NCI-H2029 treated with DMSO at 0.1 percent for 48 hours (cell line): ENCODE results near the gene NRSN2.
"Not testable (repeated sequence)": the region's sequence is repeated elsewhere in the genome, so short reads cannot be mapped to it uniquely, and the experiment has no call there.

ENCODE experiments used
- DNase-seq: peaks from one replicate; lab custom pipeline; 2025; lab: John Stamatoyannopoulos, UW

Gene NRSN2

DNA sequence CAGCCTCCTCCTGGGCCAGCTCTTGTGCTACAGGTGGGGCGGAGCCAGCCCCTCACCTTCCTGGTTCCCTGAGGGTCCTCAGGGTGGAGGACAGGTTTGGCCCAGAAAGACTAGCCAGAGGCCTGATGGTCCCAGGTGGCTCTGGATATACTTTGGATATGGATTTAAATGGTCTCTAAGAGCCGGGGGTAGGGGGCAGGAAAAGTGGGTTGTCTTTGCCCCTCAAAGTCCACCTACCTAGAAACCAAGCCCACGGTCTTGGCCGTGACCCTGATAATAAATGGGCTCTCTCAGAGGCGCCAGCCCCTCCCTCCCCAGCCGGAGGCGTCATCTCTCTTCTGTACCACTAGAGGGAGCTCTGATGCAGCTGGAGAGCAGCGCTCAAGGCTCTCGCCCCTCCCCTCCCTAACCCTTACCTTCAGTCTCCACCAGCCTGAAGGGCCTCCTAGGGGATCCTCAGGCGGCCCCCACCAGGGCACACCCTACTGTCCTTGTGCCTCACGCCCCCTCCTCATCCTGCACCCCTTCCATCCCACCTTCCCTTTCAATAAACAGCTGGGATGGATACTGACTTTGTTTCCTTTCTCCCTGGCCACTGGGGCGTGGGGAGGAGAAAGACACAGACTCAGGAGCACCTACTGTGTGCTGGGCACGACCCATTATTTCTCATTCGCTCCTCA is 7.5 kb downstream of the NRSN2 start:
- peak; percentile 64 for DNase-seq

DNA sequence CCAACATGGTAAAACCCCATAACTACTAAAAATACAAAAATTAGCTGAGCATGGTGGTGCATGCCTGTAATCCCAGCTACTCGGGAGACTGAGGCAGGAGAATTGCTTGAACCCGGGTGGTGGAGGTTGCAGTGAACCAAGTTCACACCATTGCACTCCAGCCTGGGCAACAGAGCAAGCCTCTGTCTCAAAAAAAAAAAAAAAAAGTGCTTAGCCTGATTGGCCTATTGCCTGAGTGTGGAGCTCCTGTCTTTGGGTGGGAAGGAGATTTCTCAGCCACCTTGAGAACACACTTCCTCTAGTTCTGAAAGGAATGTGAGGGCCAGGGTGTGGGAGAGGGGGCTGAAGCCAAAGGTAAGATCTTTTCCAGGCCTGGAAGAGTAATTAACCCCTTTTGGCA is 9.2 kb downstream of the NRSN2 start:
- DNase-seq, result not testable (repeated sequence)

DNA sequence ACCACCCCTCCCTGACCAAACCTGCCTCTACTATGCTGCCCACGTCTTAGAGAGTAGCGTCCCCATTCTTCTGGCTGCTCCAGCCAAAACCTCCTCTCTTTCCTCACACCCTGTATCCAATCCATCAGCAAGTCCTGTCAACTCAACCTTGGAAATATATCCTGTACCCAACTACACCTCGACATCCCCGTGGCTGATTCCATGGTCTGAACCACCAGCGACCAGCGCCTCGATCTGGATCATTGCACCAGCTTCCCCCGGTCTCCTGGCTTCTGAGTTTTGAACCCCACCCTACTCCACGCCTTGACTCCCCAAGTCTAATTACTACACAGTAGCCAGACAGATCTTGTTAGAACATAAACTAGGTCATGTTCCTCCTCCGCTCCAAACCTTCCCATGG is 9.8 kb downstream of the NRSN2 start:
- no peak for DNase-seq

DNA sequence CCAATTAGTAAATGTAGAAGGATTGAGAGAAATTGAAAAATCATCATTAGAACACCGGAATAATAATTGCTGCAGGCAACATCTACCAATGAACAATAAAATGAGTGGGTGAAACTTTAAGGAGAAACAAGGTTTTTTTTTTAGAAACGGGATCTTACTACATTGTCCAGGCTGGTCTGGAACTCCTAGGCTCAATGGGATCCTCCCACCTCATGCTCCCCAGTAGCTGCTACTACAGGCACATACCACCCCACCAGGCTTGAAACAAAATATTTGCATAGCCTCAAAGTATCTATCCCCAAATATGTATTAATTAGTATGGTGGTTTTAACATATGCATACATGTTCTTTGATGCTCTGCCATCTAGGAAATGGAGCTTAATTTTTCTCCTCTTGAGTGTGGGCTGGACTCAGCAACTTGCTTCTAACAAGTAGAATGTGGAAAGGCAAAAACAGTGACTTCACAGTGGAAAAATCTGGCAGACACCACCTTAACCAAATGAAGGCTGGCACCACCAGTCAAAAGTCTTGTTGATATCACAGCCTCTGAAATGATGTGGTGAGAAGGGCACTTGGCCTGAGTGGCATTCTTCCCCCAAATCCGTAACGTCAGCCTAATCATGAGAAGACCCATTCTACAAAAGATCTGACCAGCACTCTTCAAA is 12.1 kb downstream of the NRSN2 start:
- no peak for DNase-seq

DNA sequence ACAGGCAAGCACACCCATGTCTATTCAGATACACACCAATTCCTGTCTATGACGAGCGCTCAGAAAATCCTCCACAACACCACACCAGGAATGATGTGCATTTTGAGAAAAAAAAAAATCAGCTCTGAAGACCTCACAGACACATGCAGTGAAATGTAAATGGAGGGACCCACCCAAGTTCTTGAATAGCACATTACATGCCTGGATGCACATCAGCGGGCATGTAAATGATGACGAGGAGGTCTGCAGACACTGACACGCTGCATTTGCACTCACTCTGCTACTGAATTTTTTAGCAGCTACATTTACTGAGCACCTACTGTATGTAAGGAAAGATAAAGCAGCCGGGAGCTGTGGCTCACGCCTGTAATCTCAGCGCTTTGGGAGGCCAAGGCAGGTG is 14.7 kb downstream of the NRSN2 start:
- DNase-seq, result no peak

DNA sequence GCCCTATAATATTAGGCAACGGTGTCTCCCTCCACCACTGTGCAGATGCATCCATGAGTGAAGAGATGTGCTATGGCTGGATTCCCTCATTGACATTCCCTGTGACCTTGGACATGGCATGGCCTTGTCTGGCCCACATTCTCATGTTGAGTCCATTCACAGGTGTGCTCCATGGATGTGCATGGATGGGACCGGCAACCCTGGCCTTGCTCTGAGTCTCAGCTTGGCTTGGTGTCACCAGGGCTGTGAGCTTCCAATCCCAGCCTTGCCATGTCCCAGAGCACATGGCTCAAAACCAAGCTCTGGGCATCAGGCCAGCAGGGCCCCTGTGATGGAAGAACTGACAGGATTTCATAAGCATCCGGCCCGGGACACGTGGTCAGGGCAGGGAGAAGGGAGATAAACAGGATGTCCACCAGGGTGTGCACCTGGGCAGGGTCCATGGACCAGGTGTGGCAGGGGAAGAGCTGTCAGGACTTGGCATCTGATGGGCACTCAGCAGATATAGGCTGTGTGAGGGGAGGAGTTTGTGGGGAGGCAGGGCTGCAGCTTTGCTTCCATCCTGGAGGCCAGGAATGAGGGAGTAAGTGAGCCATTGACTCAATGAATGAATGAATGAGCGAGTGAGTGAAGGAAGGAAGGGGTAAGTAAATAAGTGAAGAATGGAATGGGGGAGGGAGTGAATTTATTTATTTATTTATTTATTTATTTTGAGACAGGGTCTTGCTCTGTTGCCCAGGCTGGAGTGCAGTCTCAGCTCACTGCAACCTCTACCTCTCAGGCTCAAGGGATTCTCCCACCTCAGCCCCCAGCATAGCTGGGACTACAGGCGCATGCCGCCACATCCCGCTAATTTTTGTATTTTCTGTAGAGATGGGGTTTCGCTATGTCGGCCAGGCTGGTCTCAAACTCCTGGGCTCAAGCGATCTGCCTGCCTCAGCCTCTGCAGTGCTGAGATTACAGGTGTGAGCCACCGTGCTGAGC is 15.7 kb downstream of the NRSN2 start:
- peak; percentile 90 for DNase-seq

DNA sequence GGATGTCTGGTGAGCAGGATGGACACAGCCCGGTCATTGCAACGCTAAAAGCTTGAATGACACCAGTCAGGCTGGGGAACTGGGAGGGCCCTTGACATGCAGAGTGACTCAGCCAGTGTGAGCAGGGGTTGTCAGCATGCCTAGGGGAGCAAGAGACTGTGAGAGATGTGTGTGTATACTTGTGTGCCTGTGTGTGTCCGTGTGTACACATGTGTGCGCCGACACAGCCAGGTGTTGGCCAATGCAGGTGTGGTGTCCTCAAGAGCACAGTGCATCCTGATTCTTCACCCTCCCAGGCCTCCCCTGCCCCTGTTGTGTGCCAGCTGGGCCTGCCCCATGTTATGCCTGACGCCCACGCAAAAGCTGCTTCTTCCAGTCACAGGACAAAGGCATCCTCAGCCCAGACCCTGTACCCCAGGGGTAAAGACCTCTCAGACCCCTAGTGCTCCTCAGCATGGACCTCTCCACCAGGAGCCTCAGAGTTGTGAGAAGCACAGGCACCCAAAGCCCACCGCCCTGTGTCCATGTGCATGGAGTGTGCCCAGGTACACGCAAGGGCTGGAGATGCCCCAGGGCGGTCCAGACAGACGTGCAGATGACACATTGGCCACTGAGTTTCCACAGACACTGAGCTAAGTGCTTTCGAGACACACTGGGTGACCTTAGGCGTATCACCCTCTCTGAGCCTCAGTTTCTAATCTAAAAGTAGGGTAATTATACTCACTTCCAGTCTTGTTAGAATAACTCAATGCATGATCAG is 16.6 kb downstream of the NRSN2 start:
- no peak for DNase-seq

DNA sequence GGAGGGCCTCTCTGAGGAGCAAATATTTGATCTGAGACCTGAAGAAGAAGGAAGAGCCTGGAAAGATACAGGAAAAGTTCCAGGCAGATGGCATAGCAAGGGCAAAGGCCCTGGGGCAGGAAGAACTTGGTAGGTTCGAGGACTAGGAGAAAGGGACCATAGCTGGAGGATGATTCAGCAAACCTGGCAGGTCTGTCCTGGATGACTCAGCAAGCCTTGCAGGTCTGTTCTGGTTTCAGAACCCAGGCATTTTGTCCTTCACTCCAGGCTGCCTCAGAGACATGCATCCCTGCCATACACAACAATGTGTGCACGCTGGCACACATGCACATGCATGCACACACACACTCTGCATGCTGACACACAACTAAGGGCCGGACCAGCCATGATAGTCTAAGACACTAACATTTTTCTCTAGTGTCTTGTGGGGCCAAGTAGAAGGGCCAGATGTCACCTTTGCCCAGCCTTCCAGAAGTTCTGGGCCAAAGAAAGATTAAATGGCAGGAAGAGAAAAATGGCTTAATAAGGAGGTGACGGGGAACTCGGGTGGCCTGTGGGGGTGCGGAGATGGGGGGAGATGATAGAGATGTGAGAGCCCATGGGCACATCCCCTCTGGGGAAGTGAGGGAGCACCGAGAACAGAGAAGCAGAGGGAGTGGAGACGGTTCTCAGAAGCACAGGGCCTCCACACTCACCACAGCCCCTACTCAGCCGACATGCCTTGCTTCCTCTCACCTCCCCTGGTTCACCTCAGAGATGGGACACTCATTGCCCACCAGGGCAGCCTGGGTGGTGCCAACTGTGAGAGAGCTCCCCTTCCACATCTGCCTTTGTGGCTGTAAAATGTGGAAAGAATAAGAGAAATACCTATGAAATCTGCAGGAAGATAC is 18.2 kb downstream of the NRSN2 start:
- DNase-seq, result no peak

DNA sequence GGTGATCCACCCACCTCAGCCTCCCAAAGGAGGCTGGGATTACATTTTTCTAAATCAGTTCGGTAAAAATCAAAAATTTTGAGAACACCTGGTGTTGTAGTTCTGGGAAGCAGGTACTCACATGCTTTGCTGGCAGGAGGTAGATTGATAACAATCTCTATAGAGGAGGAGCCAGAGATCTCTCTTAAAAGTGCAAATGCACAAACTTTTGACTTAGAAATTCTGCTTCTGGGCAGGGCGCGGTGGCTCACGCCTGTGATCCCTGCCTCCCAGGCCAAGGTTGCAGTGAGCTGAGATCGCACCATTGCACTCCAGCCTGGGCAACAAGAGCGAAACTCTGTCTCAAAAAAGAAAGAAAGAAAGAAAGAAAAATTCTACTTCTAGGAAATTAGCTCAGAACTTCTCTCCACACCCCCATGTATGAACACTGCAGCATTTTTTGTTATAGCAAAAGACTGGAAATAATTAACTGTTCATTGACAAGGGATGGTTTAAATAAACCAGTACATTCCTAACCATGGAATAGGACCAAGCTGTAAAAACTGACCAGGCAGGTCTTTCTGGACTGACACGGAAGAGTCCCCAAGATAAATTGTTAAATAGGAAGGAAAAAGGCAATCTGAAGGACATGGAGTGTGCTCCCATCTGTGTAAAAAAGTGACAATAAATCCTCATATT is 19.3 kb downstream of the NRSN2 start:
- DNase-seq, result no peak

DNA sequence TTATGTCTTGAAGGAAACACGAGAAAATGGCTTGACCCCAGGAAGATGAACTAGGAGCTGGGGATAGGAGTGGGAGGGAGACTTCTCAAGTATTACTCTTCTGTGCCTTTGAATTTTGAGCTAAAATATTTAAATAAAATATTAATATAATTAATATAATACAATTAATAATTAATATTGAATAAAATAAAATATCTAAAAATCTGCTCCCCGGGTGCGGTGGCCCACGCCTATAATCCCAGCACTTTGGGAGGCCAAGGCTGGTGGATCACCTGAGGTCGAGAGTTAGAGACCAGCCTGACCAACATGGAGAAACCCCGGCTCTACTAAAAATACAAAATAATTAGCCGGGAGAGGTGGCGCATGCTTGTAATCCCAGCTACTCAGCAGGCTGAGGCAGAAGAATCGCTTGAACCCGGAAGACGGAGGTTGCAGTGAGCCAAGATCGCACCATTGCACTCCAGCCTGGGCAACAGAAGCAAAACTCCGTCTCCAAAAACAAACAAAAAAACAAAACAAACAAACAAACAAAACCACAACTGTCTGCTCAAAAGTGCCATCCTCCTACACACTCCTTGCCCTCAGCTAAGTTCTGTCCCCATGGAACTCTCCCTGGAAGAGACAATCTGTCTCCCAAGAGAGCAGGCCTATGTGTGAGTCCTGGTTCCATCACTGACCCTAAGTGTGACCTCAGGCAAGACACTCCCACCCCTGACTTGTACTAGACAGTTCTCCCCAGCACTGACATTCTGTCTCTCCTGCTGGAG is 20.0 kb downstream of the NRSN2 start:
- DNase-seq, result no peak

DNA sequence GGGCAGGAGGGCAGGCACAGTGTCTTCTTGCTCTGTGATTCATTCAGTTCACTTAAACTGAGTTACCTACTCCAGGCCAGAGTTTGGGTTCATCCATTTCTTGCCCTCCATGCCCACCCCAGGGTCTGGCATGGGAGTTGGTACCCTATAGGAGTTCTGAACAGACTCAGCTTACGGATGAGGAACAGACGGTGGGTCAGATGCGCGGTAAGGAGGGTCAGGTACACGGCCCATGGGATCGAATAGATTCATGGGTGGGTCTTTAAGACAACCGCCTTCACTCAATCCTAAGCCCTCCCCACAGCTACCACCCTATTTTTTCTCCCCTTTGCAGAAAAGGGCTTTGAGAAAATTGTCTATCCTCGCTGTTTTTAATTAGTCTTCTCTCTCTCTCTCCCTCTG is 20.6 kb downstream of the NRSN2 start:
- DNase-seq, result no peak

DNA sequence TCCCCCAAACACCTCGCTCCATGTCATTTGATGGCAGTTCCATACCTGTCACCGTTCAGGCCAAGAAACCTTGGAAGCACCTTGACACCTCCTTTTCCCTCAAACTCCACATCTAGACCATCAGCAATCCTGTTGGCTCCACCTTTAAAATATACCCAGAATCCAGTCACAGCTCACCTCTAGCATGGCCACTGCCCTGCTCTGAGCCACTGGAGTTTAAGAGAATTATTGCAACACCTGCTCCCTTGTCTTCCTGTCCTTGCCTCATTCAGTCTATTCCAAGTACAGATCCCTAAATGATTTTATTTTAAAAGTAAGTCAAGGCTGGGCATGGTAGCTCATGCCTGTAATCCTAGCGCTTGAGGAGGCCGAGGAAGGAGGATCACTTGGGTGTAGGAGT is 22.0 kb downstream of the NRSN2 start:
- DNase-seq, result no peak

DNA sequence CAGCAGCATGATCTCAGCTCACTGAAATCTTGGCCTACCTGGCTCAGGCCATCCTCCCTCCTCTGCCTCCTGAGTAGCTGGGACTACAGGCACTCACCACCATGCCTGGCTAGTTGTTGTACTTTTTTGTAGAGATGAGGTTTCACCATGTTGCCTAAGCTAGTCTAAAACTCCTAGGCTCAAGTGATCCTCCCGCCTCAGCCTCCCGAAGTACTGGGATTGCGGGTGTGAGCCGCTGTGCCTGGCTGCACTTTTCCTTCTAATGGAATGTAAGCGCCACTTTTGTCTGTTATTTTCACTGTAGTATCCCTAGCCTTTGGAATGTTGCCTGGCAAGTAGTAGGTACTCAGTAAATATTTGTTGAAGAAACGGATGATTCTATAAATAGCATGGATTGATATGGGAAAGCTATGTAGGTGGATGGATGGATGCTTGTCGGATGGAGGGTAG is 23.3 kb downstream of the NRSN2 start:
- DNase-seq, result peak; percentile 81

DNA sequence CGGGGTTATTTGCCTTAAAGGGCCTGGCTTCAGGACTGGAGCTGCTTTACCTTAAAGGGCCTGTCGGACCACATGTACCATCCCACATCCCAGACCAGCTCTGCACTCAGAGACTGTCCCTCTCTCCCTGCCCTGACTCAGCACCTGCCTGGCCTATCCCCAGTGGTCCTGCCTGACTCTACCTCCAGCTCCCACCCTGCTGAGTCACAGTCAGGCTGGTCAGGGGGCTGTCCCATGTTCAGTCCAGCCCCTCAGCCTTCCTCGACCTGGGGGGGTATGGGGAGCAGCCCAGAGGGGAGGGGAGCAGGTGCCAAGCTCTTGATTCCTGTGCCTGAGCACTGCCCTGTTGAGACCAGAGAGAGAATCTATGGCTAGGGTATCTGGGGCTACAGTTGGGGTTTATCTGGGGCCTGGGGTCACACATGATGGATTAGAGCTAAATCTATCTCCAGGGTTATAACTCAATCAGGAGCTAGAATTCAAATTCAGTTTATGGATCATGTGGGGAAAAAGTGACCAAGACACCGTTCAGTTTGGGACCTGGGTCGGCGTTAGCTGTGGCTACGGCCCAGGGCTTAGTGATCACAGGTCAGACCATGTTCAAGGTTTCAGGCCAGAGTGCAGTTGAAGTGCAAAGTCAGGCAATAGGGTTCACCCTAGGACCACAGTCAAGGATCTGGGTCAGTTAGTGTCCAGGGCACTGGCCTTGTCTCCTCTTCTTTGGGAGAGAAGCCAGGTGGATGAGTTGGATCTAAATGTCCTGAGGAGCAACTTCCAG is 24.3 kb downstream of the NRSN2 start:
- no peak for DNase-seq

DNA sequence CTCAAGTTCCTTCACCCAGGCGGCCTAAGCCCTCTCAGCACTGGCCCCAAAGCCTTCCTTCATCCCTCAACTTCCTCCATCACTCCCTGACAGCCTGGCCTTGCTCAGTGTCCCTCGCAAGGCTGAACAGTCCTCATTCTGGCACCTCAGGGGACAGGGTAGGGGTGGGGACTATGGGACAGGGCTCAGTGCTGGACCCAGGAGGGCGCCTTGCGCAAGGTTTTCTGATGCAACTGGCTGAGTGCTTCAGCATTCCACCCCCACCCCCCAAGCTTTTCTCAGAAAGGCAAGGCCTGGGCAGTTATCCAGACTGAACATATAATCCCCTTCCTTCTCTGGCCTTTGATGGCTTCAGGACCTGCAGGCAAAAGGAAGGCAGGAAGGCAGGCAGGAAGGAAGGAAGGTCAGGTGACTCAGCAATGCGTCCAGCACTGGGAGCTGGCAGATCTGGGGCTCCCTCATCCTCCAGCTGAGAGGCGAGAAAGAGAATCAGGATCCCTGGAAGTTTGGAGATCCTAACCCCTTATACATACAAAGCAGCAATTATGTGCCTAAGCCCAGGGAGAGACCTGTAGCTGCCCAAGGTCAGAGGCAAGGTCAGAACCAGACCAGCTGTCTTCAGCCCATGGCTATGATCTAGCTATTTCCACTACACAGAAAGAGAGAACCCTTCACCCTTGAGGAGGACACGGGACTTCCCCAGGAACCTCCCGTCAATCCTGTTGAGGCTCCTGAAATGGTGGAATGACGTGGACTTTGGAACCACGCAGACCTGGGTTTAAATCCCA is 25.0 kb downstream of the NRSN2 start:
- DNase-seq, result no peak

DNA sequence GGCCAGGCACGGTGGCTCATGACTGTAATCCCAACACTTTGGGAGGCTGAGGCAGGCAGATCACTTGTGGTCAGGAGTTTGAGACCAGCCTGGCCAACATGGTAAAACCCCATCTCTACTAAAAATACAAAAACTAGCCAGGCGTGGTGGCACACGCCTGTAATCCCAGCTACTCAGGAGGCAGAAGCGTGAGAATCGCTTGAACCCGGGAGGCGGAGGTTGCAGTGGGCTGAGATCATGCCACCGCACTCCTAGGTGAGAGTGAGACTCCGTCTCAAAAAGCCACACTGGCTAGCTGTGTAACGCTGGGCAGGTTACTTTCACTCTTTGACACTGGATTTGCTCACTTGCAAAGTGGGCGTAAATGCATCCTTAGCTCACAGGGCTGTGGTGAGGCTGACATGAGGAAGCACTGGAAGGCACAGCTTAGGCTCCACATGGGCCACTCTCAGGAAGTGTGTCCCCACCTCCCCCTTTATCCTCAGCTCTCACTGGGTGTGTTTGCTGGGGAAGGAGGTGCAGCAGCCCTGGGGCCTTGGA is 25.7 kb downstream of the NRSN2 start:
- DNase-seq, result not testable (repeated sequence)

DNA sequence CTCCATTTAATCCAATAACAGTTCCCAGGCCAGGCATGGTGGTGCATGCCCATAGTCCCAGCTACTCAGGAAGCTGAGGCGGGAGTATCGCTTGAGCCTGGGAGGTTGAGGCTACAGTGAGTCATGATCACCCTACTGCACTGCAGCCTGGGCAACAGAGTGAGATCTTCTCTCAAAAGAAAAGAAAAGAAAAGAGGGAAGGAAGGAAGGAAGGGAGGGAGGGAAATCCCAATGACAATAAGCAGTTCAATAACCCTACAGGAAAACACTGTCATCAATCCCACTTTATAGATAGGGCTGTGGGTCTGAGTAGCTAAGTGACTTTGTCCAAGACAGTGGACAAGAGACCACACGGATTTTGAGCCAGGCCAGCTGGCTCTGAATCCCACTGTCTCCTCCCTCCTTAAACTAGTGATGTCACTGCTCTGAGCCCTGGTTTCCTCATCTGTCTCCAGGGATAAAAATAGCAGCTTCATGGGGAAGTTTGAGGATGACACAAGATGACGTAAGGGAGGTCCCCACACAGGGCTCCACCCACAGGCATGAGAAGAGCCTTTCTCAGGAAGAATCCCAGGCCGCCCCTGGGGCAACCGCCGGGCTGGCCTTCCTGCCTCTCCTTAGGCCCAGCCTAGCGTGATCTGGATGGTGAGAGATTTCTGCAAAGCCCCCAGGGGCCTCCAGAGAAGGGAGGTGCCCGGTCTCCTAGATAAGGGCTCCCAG is 26.4 kb downstream of the NRSN2 start:
- no peak for DNase-seq
